SH-SY5Y (cell line): ENCODE measurements around the gene POU5F1.

Experiments used
- GATA2 ChIP-seq: IDR thresholded peaks from 2 replicates; pipeline ENCODE4 v1.6.1; 2011; ENCODE audit warnings: mild to moderate bottlenecking, low read depth, low read length
- GATA3 ChIP-seq: IDR thresholded peaks from 2 replicates; pipeline ENCODE4 v1.6.1; 2011; ENCODE audit warnings: low read depth, mild to moderate bottlenecking, low read length, moderate library complexity

DNA sequence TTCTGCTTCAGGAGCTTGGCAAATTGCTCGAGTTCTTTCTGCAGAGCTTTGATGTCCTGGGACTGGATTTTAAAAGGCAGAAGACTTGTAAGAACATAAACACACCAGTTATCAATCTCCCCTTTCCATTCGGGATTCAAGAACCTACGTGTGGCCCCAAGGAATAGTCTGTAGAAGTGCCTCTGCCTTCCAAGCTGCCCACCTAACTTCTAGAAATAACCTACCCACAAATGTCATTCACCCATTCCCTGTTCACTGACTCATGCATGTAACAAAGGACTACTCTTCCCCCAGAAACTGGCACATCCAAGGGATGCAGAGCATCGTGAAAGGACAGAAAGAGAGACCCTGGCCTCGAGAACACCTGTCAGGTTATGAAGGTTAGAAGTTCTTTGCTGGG lies 4.5 kb downstream of the POU5F1 start:
- TF ChIP-seq GATA2 (no peak), GATA3 (no peak)
